Activated CD8-positive, alpha-beta T cell treated with anti-CD3 and anti-CD28 coated beads for 36 hours (primary cell): ENCODE results near the gene NKTR. TPM values are rescaled to one million over a fixed set of nuclear protein-coding genes. Genes with fewer than 3 reads are reported as not detected.

Source experiments
- ATAC-seq: fragments of 200-7000 bp; cut with Tn5 transposase; one replicate; pipeline ENCODE4 v1.10.0; 2021; ENCODE audit warnings: mild to moderate bottlenecking, moderate library complexity
- CTCF ChIA-PET: fragments of 350-600 bp; sonication (Branson Sonifier 250); formaldehyde crosslinking; loops from one replicate; lab custom pipeline; 2021; ENCODE audit warnings: antibody characterized with exemption; lab: Charles Lee
- POLR2A ChIA-PET: fragments of 350-600 bp; sonication (Branson Sonifier 250); formaldehyde crosslinking; loops from one replicate; lab custom pipeline; 2021; ENCODE audit warnings: antibody characterized with exemption; lab: Charles Lee
- DNase-seq: peaks from one replicate; pipeline ENCODE4 v3.0.0-alpha.2; 2020
- H3K27ac Mint-ChIP-seq: one replicate; pipeline ENCODE4 v1.8.0; 2021; ENCODE audit warnings: mild to moderate bottlenecking, mixed read lengths
- H3K27me3 Mint-ChIP-seq: one replicate; pipeline ENCODE4 v1.8.0; 2021; ENCODE audit warnings: mixed read lengths
- H3K36me3 Mint-ChIP-seq: one replicate; pipeline ENCODE4 v1.8.0; 2021; ENCODE audit warnings: low read depth, mixed read lengths
- H3K4me1 Mint-ChIP-seq: one replicate; pipeline ENCODE4 v1.8.0; 2021; ENCODE audit warnings: low read depth, mixed read lengths
- H3K4me3 Mint-ChIP-seq: one replicate; pipeline ENCODE4 v1.8.0; 2021; ENCODE audit warnings: mild to moderate bottlenecking, moderate library complexity, mixed read lengths
- H3K9me3 Mint-ChIP-seq: one replicate; pipeline ENCODE4 v1.8.0; 2021; ENCODE audit warnings: mixed read lengths
- intact Hi-C: fragments of 100-400 bp; cut with micrococcal nuclease; formaldehyde crosslinking; loops from one replicate; pipeline ENCODE4 v1.10.0; 2022
- total RNA-seq, 2 experiments: library from RNA; stranded (reverse); gene quantifications; one replicate each; pipeline ENCODE4 v1.2.3, GENCODE V29; 2021
- TF ChIP-seq, protein P1 (sequence below): fragments of 200-600 bp; IDR thresholded peaks from one replicate; pipeline ENCODE4 v1.8.0; 2022; ENCODE audit warnings: antibody characterized with exemption, mild to moderate bottlenecking

NKTR gene
- total RNA-seq, 2 experiments from 2014 or later, result 63.4 to 65.9 TPM

GRCh38 chr3:42680271-42680670, 79.8 kb downstream of the NKTR start:
- Mint-ChIP-seq H3K36me3 (no peaks in the 10 kb centered on the region), H3K9me3 (peaks cover 16% of the 10 kb centered on the region), H3K4me3 (no peak overlapping the region), H3K27ac (no peak overlapping the region), H3K4me1 (no peaks in the 10 kb centered on the region), H3K27me3 (peaks cover 7% of the 10 kb centered on the region)
- TF ChIP-seq, protein P1, sequence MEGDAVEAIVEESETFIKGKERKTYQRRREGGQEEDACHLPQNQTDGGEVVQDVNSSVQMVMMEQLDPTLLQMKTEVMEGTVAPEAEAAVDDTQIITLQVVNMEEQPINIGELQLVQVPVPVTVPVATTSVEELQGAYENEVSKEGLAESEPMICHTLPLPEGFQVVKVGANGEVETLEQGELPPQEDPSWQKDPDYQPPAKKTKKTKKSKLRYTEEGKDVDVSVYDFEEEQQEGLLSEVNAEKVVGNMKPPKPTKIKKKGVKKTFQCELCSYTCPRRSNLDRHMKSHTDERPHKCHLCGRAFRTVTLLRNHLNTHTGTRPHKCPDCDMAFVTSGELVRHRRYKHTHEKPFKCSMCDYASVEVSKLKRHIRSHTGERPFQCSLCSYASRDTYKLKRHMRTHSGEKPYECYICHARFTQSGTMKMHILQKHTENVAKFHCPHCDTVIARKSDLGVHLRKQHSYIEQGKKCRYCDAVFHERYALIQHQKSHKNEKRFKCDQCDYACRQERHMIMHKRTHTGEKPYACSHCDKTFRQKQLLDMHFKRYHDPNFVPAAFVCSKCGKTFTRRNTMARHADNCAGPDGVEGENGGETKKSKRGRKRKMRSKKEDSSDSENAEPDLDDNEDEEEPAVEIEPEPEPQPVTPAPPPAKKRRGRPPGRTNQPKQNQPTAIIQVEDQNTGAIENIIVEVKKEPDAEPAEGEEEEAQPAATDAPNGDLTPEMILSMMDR, result no peak
- DNase-seq (no peak), ATAC-seq (peak; percentile 38)
- ChIA-PET POLR2A (no interaction called here), CTCF (no interaction called here)
- intact Hi-C loops, result no loop called here

GRCh38 chr3:42680806-42681205, 80.3 kb downstream of the NKTR start:
- H3K4me3 Mint-ChIP-seq, result no peak overlapping the region
- intact Hi-C loops, result no loop called here
- no peak overlapping the region for H3K27ac Mint-ChIP-seq
- DNase-seq, result no peak
- peaks cover 8% of the 10 kb centered on the region for H3K27me3 Mint-ChIP-seq
- ChIA-PET CTCF (no interaction called here), POLR2A (no interaction called here)
- H3K4me1 Mint-ChIP-seq, result no peaks in the 10 kb centered on the region
- no peaks in the 10 kb centered on the region for H3K36me3 Mint-ChIP-seq
- no peak for ATAC-seq
- TF ChIP-seq, protein P1, result no peak
- H3K9me3 Mint-ChIP-seq, result peaks cover 16% of the 10 kb centered on the region

DNA sequence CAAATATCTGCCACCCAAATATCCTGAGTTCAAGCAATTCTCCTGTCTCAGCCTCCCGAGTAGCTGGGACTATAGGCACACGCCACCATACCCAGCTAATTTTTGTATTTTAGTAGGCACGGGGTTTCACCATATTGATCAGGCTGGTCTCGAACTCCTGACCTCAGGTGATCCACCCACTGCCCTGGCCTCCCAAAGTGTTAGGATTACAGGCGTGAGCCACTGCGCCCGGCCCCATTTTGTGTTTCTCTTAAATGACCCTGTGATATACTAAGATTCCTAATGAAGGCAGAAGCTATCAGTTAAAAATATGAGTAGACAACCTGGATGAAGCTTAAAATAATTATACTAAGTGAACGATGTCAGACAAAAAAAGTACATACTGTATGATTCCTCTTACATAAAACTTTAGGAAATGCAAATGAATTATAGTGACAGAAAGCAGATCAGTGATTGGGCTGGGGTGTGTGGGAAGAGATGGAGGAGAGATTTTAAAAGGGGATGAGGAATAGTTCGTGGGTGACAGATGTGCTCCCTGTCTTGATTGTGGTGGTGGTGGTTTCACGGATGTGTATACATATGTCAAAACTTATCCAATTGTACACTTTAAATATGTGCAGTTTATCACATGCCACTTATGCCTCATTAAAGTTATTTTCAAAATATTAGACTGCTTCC, 81.0 kb downstream of the NKTR start:
- peaks cover 15% of the 10 kb centered on the region for H3K9me3 Mint-ChIP-seq
- H3K4me3 Mint-ChIP-seq, result no peak overlapping the region
- no peak overlapping the region for H3K27ac Mint-ChIP-seq
- TF ChIP-seq, protein P1, result no peak
- H3K27me3 Mint-ChIP-seq, result peaks cover 10% of the 10 kb centered on the region
- ChIA-PET CTCF (no interaction called here), POLR2A (no interaction called here)
- no peak for DNase-seq
- H3K36me3 Mint-ChIP-seq, result no peaks in the 10 kb centered on the region
- intact Hi-C loops, result no loop called here
- no peak for ATAC-seq
- no peaks in the 10 kb centered on the region for H3K4me1 Mint-ChIP-seq

- peaks cover 12% of the 10 kb centered on the region for H3K9me3 Mint-ChIP-seq
- DNase-seq (no peak), ATAC-seq (no peak)
- CTCF ChIA-PET, result no interaction called here
- H3K36me3 Mint-ChIP-seq, result no peaks in the 10 kb centered on the region
- H3K27me3 Mint-ChIP-seq, result peaks cover 10% of the 10 kb centered on the region
- intact Hi-C loops, result no loop called here
- no peak overlapping the region for H3K4me3 Mint-ChIP-seq
- H3K4me1 Mint-ChIP-seq, result no peaks in the 10 kb centered on the region
- TF ChIP-seq, protein P1, result no peak
- POLR2A ChIA-PET, result no interaction called here
- no peak overlapping the region for H3K27ac Mint-ChIP-seq
These were observed 82.0 kb downstream of the NKTR start for GRCh38 chr3:42682301-42683070.
